Measurements from ENCODE around the gene RIPOR1.

- no peak for TF ChIP-seq SUZ12 (IDR thresholded peaks at IDR 0.05; ENCODE audit: extremely low read depth, insufficient read depth, insufficient read length)
- no peak for TF ChIP-seq ZNF274 (IDR thresholded peaks at IDR 0.05; ENCODE audit: low read depth, low read length)
- no peak for TF ChIP-seq YY1 (IDR thresholded peaks at IDR 0.05; ENCODE audit: insufficient read depth, insufficient read length)
Measured at GRCh38 chr16:67539271-67539670, 10.6 kb downstream of the RIPOR1 start.

Data from NT2/D1 (cell line).